K562 (cell line): ENCODE results near the gene PRUNE1. TPM values are rescaled to one million over a fixed set of nuclear protein-coding genes. Genes with fewer than 3 reads are reported as not detected.

Experiments
- BRD4 ChIP-seq: fragments of 200-600 bp; sonication (generic); IDR thresholded peaks from 2 replicates; pipeline ENCODE4 v1.6.1; 2017; ENCODE audit warnings: inconsistent platforms
- CAMTA2 ChIP-seq: fragments of 250-450 bp; sonication (Bioruptor Pico); conservative IDR thresholded peaks from 2 replicates; pipeline ENCODE4 v1.5.1; 2022
- CHD4 ChIP-seq: fragments of 200-600 bp; sonication (generic); IDR thresholded peaks from 3 replicates; pipeline ENCODE4 v1.6.1; 2012; ENCODE audit warnings: low read depth, mild to moderate bottlenecking, mixed read lengths, low read length, inconsistent platforms; ENCODE audit not compliant: insufficient read depth, insufficient replicate concordance, poor library complexity, severe bottlenecking
- CREB3L1 ChIP-seq: fragments of 450-650 bp; IDR thresholded peaks from 2 replicates; pipeline ENCODE4 v1.6.1; 2014; ENCODE audit warnings: low read depth, mild to moderate bottlenecking, moderate library complexity, borderline replicate concordance
- HIVEP1 ChIP-seq: fragments of 250-450 bp; sonication (Bioruptor Pico); IDR thresholded peaks from 2 replicates; pipeline ENCODE4 v1.4.0; 2020; ENCODE audit warnings: mild to moderate bottlenecking
- KAT7 ChIP-seq: sonication (generic); formaldehyde crosslinking; IDR thresholded peaks from 2 replicates; pipeline ENCODE4 v1.8.0; 2022; ENCODE audit warnings: missing genetic modification reagents, mild to moderate bottlenecking, borderline replicate concordance
- KDM1A ChIP-seq, 2 experiments: fragments of 450-650 bp; IDR thresholded peaks; 2 replicates each; pipeline ENCODE4 v1.6.1; 2016; ENCODE audit warnings: mild to moderate bottlenecking in 2 of 2
- KLF16 ChIP-seq: IDR thresholded peaks from 2 replicates; pipeline ENCODE4 v1.6.1; 2016; ENCODE audit warnings: antibody characterized with exemption
- MITF ChIP-seq: IDR thresholded peaks from 2 replicates; pipeline ENCODE4 v1.6.1; 2014; ENCODE audit warnings: antibody characterized with exemption
- NFE2L1 ChIP-seq: fragments of 450-650 bp; IDR thresholded peaks from 2 replicates; pipeline ENCODE4 v1.6.1; 2016; ENCODE audit warnings: missing genetic modification characterization, low read depth, mild to moderate bottlenecking, missing compliant biosample characterization, moderate library complexity, borderline replicate concordance
- PML ChIP-seq: IDR thresholded peaks from 2 replicates; pipeline ENCODE4 v1.6.1; 2012; ENCODE audit warnings: low read length, inconsistent platforms
- RAD51 ChIP-seq: fragments of 450-650 bp; IDR thresholded peaks from 2 replicates; pipeline ENCODE4 v1.7.1; 2016; ENCODE audit warnings: low read depth, mild to moderate bottlenecking, borderline replicate concordance
- TSC22D4 ChIP-seq: fragments of 450-650 bp; IDR thresholded peaks from 2 replicates; pipeline ENCODE4 v1.6.1; 2016; ENCODE audit warnings: missing genetic modification characterization, missing biosample characterization, control low read depth
- ZC3H8 ChIP-seq: fragments of 450-650 bp; IDR thresholded peaks from 2 replicates; pipeline ENCODE4 v1.6.1; 2017
- ZNF395 ChIP-seq: fragments of 200-800 bp; sonication (Bioruptor generic); IDR thresholded peaks from 2 replicates; pipeline ENCODE4 v1.6.1; 2017; ENCODE audit warnings: missing genetic modification characterization, missing compliant biosample characterization
- ZNF609 ChIP-seq: sonication (generic); formaldehyde crosslinking; IDR thresholded peaks from 2 replicates; pipeline ENCODE4 v1.8.1; 2023; ENCODE audit warnings: missing genetic modification reagents, mild to moderate bottlenecking, borderline replicate concordance
- ZNF778 ChIP-seq: fragments of 450-650 bp; formaldehyde crosslinking; IDR thresholded peaks from 2 replicates; pipeline ENCODE4 v1.4.0; 2020; ENCODE audit warnings: mild to moderate bottlenecking, moderate library complexity
- polyA plus RNA-seq, 8 experiments: library from polyadenylated mRNA; depleted of rRNA in 4 of 8; stranded (reverse) in 5 of 8; unstranded in 3 of 8; fragments of >200 nt; fragmentation: Nextera tagmentation in 2 of 8; fragmentation: Illumina TruSeq in 1 of 8; extraction: Ambion mirVana in 2 of 8; extraction: Trizol in 1 of 8; gene quantifications; 2 replicates each; pipeline versions ENCODE4 v1.2.1 to v1.2.3, GENCODE V29; 2011 to 2014; ENCODE audit warnings: inconsistent platforms in 1 of 8, missing spikeins in 1 of 8
- total RNA-seq, 7 experiments: library from RNA; depleted of rRNA in 6 of 7; stranded (reverse); fragments of >200 nt in 6 of 7; fragmentation: Illumina TruSeq in 2 of 7; extraction: Trizol in 2 of 7; gene quantifications; 2 replicates each; pipeline versions ENCODE4 v1.2.1 to v1.2.3, GENCODE V29; 2011 to 2021; ENCODE audit warnings: low replicate concordance in 1 of 7

Gene PRUNE1
- total and polyA plus RNA-seq, 9 of the 15 experiments (the other 6 are each of a cell fraction or from before 2014, with no cell fraction given) = 16.7 to 48.3 (median 26.2) TPM

GRCh38 chr1:151070474-151071276 is 62.4 kb downstream of the PRUNE1 start, which contains the start of gene GABPB2 (continued):
- peak; percentile 91; the same call in 1 of the 2 replicates for TF ChIP-seq ZNF609 (CRISPR knock-in tag)
- TF ChIP-seq KDM1A (IDR thresholded peaks at IDR 0.05) = peak; percentile 5 to 34
- peak; percentile 79; the same call in 1 of the 2 replicates for TF ChIP-seq CAMTA2
- peak; percentile 63; the same call in 1 of the 2 replicates for TF ChIP-seq RAD51
- TF ChIP-seq ZNF778 = no peak
- TF ChIP-seq HIVEP1 (CRISPR knock-in tag) = no peak
- TF ChIP-seq NFE2L1 = no peak
- TF ChIP-seq PML = peak; percentile 75
- peak; percentile 90 for TF ChIP-seq CREB3L1
- TF ChIP-seq TSC22D4 (tag) = no peak
- no peak for TF ChIP-seq MITF
- TF ChIP-seq ZNF395 (CRISPR knock-in tag) = peak; percentile 93
- no peak for TF ChIP-seq KLF16
- TF ChIP-seq CHD4 = no peak
- TF ChIP-seq BRD4 = peak; percentile 96
- peak; percentile 86 for TF ChIP-seq ZC3H8
- TF ChIP-seq KAT7 = peak; percentile 65
